ENCODE measurements around the gene KCNK3.

DNA sequence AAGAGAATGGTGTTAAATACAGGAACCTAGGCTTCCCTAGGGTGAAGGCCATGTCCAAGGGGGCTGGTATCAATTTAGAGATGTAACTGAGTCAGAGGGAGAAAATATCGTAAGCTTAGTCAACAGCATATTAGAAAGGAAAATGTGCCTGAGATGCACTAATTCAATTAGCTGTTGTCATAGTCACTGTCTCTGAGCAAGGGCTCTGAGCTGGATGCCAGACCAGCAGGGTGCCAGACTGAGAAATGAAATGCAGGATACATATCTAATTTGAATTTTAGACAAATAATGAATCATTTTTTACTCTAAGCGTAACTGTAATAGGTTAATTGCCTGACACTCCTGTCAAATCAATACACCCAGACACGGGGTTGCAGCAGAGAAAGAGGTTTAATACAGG is 60.1 kb downstream of the KCNK3 start:
- TF ChIP-seq, protein P1, sequence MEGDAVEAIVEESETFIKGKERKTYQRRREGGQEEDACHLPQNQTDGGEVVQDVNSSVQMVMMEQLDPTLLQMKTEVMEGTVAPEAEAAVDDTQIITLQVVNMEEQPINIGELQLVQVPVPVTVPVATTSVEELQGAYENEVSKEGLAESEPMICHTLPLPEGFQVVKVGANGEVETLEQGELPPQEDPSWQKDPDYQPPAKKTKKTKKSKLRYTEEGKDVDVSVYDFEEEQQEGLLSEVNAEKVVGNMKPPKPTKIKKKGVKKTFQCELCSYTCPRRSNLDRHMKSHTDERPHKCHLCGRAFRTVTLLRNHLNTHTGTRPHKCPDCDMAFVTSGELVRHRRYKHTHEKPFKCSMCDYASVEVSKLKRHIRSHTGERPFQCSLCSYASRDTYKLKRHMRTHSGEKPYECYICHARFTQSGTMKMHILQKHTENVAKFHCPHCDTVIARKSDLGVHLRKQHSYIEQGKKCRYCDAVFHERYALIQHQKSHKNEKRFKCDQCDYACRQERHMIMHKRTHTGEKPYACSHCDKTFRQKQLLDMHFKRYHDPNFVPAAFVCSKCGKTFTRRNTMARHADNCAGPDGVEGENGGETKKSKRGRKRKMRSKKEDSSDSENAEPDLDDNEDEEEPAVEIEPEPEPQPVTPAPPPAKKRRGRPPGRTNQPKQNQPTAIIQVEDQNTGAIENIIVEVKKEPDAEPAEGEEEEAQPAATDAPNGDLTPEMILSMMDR (conservative IDR thresholded peaks at IDR 0.05 in 1 of 2, IDR thresholded peaks at IDR 0.05 in 1 of 2; ENCODE audit: extremely low read depth in 1 of 2, insufficient read depth in 1 of 2, low read depth in 1 of 2, low read length in 2 of 2), result no peak
- TF ChIP-seq EZH2 (IDR thresholded peaks at IDR 0.05; ENCODE audit: borderline replicate concordance, low read length), result no peak

All from mammary epithelial cell (primary cell).